Glutamatergic neuron (in vitro differentiated cells): ENCODE results near the gene FAM186B. TPM values are rescaled to one million over a fixed set of nuclear protein-coding genes. Genes with fewer than 3 reads are reported as not detected.

Experiments used
- DNase-seq: peaks from one replicate; pipeline ENCODE4 v3.0.0; 2022
- H3K27ac Mint-ChIP-seq: one replicate; pipeline ENCODE4 v1.8.0; 2020; ENCODE audit warnings: mild to moderate bottlenecking, mixed read lengths, inconsistent platforms; ENCODE audit not compliant: unreplicated experiment
- H3K27me3 Mint-ChIP-seq: one replicate; pipeline ENCODE4 v1.8.0; 2020; ENCODE audit warnings: mild to moderate bottlenecking, moderate library complexity, mixed read lengths, inconsistent platforms; ENCODE audit not compliant: unreplicated experiment
- H3K36me3 Mint-ChIP-seq: one replicate; pipeline ENCODE4 v1.8.0; 2020; ENCODE audit warnings: mild to moderate bottlenecking, mixed read lengths, inconsistent platforms; ENCODE audit not compliant: unreplicated experiment
- H3K4me1 Mint-ChIP-seq: one replicate; pipeline ENCODE4 v1.8.0; 2020; ENCODE audit warnings: mild to moderate bottlenecking, low read depth, mixed read lengths, inconsistent platforms; ENCODE audit not compliant: unreplicated experiment
- H3K4me3 Mint-ChIP-seq: one replicate; pipeline ENCODE4 v1.8.0; 2020; ENCODE audit warnings: mild to moderate bottlenecking, mixed read lengths, inconsistent platforms; ENCODE audit not compliant: unreplicated experiment
- H3K9me3 Mint-ChIP-seq: one replicate; pipeline ENCODE4 v1.8.0; 2020; ENCODE audit warnings: mild to moderate bottlenecking, moderate library complexity, mixed read lengths, inconsistent platforms; ENCODE audit not compliant: unreplicated experiment
- CTCF ChIP-seq: fragments of 200-600 bp; sonication (generic); IDR thresholded peaks from one replicate; pipeline ENCODE4 v1.5.0; 2021; ENCODE audit not compliant: partially characterized antibody, unreplicated experiment
- total RNA-seq: library from RNA; stranded (reverse); fragmentation: NEBNext Ultra II Directional; extraction: Animal tissue kit (Norgen Biotek cat#: 25700); gene quantifications from one replicate; pipeline ENCODE4 v1.2.1, GENCODE V29; 2021; ENCODE audit not compliant: unreplicated experiment

Gene FAM186B
- total RNA-seq, 1 donor from 2014 or later, result not detected

GRCh38 chr12:49582201-49582600 is 23.2 kb downstream of the FAM186B start:
- no peak for DNase-seq
- no peak for TF ChIP-seq CTCF
- Mint-ChIP-seq H3K27ac (no peak overlapping the region), H3K9me3 (peaks cover 8% of the 10 kb centered on the region), H3K4me3 (no peak overlapping the region), H3K27me3 (peaks cover 4% of the 10 kb centered on the region), H3K4me1 (peaks cover 32% of the 10 kb centered on the region), H3K36me3 (no peaks in the 10 kb centered on the region)

- DNase-seq, result peak; percentile 87
- peak overlapping the region; percentile 2 for H3K4me3 Mint-ChIP-seq
- peaks cover 32% of the 10 kb centered on the region for H3K4me1 Mint-ChIP-seq
- no peaks in the 10 kb centered on the region for H3K36me3 Mint-ChIP-seq
- no peak overlapping the region for H3K27ac Mint-ChIP-seq
- H3K9me3 Mint-ChIP-seq, result peaks cover 6% of the 10 kb centered on the region
- H3K27me3 Mint-ChIP-seq, result peaks cover 4% of the 10 kb centered on the region
- peak; percentile 78 for TF ChIP-seq CTCF
Observed at GRCh38 chr12:49580572-49581535, 24.6 kb downstream of the FAM186B start.

GRCh38 chr12:49578471-49579112 is 26.8 kb downstream of the FAM186B start:
- no peaks in the 10 kb centered on the region for H3K27me3 Mint-ChIP-seq
- DNase-seq, result no peak
- H3K36me3 Mint-ChIP-seq, result no peaks in the 10 kb centered on the region
- H3K9me3 Mint-ChIP-seq, result peaks cover 5% of the 10 kb centered on the region
- TF ChIP-seq CTCF, result no peak
- no peak overlapping the region for H3K27ac Mint-ChIP-seq
- H3K4me3 Mint-ChIP-seq, result no peak overlapping the region
- peaks cover 18% of the 10 kb centered on the region for H3K4me1 Mint-ChIP-seq

GRCh38 chr12:49577589-49578315 is 27.7 kb downstream of the FAM186B start:
- TF ChIP-seq CTCF, result no peak
- DNase-seq, result no peak
- peak overlapping the region; percentile 24 for H3K27ac Mint-ChIP-seq
- H3K9me3 Mint-ChIP-seq, result peaks cover 5% of the 10 kb centered on the region
- no peaks in the 10 kb centered on the region for H3K36me3 Mint-ChIP-seq
- no peak overlapping the region for H3K4me3 Mint-ChIP-seq
- no peaks in the 10 kb centered on the region for H3K27me3 Mint-ChIP-seq
- H3K4me1 Mint-ChIP-seq, result peaks cover 16% of the 10 kb centered on the region
